ENCODE measurements around the gene CWC27. TPM values are rescaled to one million over a fixed set of nuclear protein-coding genes. Genes with fewer than 3 reads are reported as not detected.

CWC27 gene
- total and polyA plus RNA-seq, 2 of the 13 experiments (the other 11 are each of a cell fraction or from before 2014, with no cell fraction given): 21.1 to 25.7 TPM

- TF ChIP-seq KLF13 (CRISPR knock-in tag; IDR thresholded peaks at IDR 0.05) (no peak), MLX (CRISPR knock-in tag; IDR thresholded peaks at IDR 0.05) (0 out of 2 replicates have a peak, but pooled peaks have one; percentile 16), ZNF33A (CRISPR knock-in tag; IDR thresholded peaks at IDR 0.05; ENCODE audit: borderline replicate concordance) (no peak), TFAP4 (IDR thresholded peaks at IDR 0.05; ENCODE audit: borderline replicate concordance, low read depth) (peak; percentile 55; the same call in 1 of the 2 replicates), TBX2 (CRISPR knock-in tag; IDR thresholded peaks at IDR 0.05; ENCODE audit: borderline replicate concordance) (peak; percentile 62; the same call in 1 of the 2 replicates), KDM5B (CRISPR knock-in tag; IDR thresholded peaks at IDR 0.05; ENCODE audit: borderline replicate concordance) (peak; percentile 44; the same call in 1 of the 2 replicates), NR2F2 (IDR thresholded peaks at IDR 0.05; ENCODE audit: borderline replicate concordance, low read depth) (peak; percentile 25; the same call in 1 of the 2 replicates), PLRG1 (conservative IDR thresholded peaks at IDR 0.05) (no peak), ZNF770 (CRISPR knock-in tag; IDR thresholded peaks at IDR 0.05) (peak; percentile 32; the same call in 1 of the 2 replicates), PHF5A (CRISPR knock-in tag; IDR thresholded peaks at IDR 0.05; ENCODE audit: low read depth, unreplicated experiment) (peak; percentile 25), TSC22D2 (CRISPR knock-in tag; IDR thresholded peaks at IDR 0.05; ENCODE audit: borderline replicate concordance) (no peak), HCFC1 (IDR thresholded peaks at IDR 0.05; ENCODE audit: low read depth, low read length) (peak; percentile 64; the same call in 1 of the 2 replicates), ZFX (CRISPR knock-in tag; IDR thresholded peaks at IDR 0.05; ENCODE audit: low read depth) (peak; percentile 100), ZNF468 (CRISPR knock-in tag; IDR thresholded peaks at IDR 0.05) (0 out of 2 replicates have a peak, but pooled peaks have one; percentile 22), ARNT2 (CRISPR knock-in tag; IDR thresholded peaks at IDR 0.05; ENCODE audit: low read depth) (peak; percentile 75), ISX (CRISPR knock-in tag; conservative IDR thresholded peaks at IDR 0.05) (no peak), JARID2 (CRISPR knock-in tag; IDR thresholded peaks at IDR 0.05; ENCODE audit: insufficient replicate concordance) (peak; percentile 37), NFKBIZ (CRISPR knock-in tag; IDR thresholded peaks at IDR 0.05) (0 out of 2 replicates have a peak, but pooled peaks have one; percentile 23), ARID4A (CRISPR knock-in tag; IDR thresholded peaks at IDR 0.05; ENCODE audit: borderline replicate concordance) (peak; percentile 79)
Measured at GRCh38 chr5:64768358-64769312, at the start of gene CWC27, which contains the start of gene SREK1IP1 (continued).
